ENCODE data around the gene NEAT1.

- TF ChIP-seq EZH2 (IDR thresholded peaks at IDR 0.05; ENCODE audit: borderline replicate concordance, low read length) = no peak
- no peak for TF ChIP-seq CTCF (conservative IDR thresholded peaks at IDR 0.05 in 1 of 2, IDR thresholded peaks at IDR 0.05 in 1 of 2; ENCODE audit: extremely low read depth in 1 of 2, insufficient read depth in 1 of 2, low read depth in 1 of 2, low read length in 2 of 2)
These were observed 11.6 kb downstream of the NEAT1 start for GRCh38 chr11:65434057-65434666.
